Adrenal gland (tissue), 12 donors: ENCODE results near the gene TRAPPC14. TPM values are rescaled to one million over a fixed set of nuclear protein-coding genes. Genes with fewer than 3 reads are reported as not detected.

Experiments used
- DNase-seq, 7 donors: peaks; one replicate each; pipeline ENCODE4 v3.0.0-alpha.2; 2019 to 2020
- H3K27ac ChIP-seq, 5 donors: fragments of 200-600 bp; sonication (generic) in 4 of 5; 1 replicate in 3 of 5; 2 replicates in 2 of 5; pipeline versions ENCODE4 v1.5.1 to v1.8.0; 2016 to 2020; ENCODE audit warnings: mild to moderate bottlenecking in 1 of 5
- H3K27me3 ChIP-seq: fragments of 200-600 bp; 2 replicates; pipeline ENCODE4 v1.8.0; 2021
- H3K36me3 ChIP-seq, 2 donors: fragments of 200-600 bp; replicated peaks in 1 of 2; 1 replicate in 1 of 2; 2 replicates in 1 of 2; pipeline versions ENCODE4 v1.5.1 to v1.8.0; 2018 to 2022
- H3K4me1 ChIP-seq, 2 donors: fragments of 200-600 bp; replicated peaks in 1 of 2; 1 replicate in 1 of 2; 2 replicates in 1 of 2; pipeline versions ENCODE4 v1.5.1 to v1.8.0; 2018 to 2021
- H3K4me3 ChIP-seq, 4 donors: fragments of 200-600 bp; sonication (generic) in 3 of 4; one replicate each; pipeline ENCODE4 v1.5.1; 2016 to 2018
- H3K9me3 ChIP-seq, 3 donors: fragments of 200-600 bp; sonication (generic) in 1 of 3; replicated peaks in 1 of 3; 1 replicate in 2 of 3; 2 replicates in 1 of 3; pipeline versions ENCODE4 v1.5.1 to v1.8.0; 2016 to 2021
- CTCF ChIP-seq, 6 experiments: fragments of 450-650 bp in 4 of 6; fragments of 200-600 bp in 2 of 6; sonication (generic) in 1 of 6; IDR thresholded peaks; 1 replicate in 5 of 6; 2 replicates in 1 of 6; pipeline versions ENCODE4 v1.5.1 to v1.8.0; 2016 to 2021; ENCODE audit warnings: antibody characterized with exemption in 6 of 6, mild to moderate bottlenecking in 2 of 6, moderate library complexity in 1 of 6
- POLR2A ChIP-seq, 2 donors: fragments of 450-650 bp; IDR thresholded peaks; one replicate each; pipeline ENCODE4 v1.6.1; 2017; ENCODE audit warnings: antibody characterized with exemption in 2 of 2, mild to moderate bottlenecking in 2 of 2, moderate library complexity in 1 of 2
- WGBS, 4 donors: extraction: QIAGEN DNeasy Blood & Tissue Kit in 2 of 4; methylation state at CpG; one replicate each; pipeline versions ENCODE4 v1.1.5 to v1.1.7; 2013 to 2017; 5-methylcytosine and 5-hydroxymethylcytosine counted together
- intact Hi-C, 2 donors: fragments of 100-400 bp; cut with DNase I; formaldehyde crosslinking; loops; one replicate each; pipeline versions ENCODE4 v1.14.1 to v1.15.0; 2022 to 2023
- polyA plus RNA-seq, 3 donors: library from polyadenylated mRNA; stranded (reverse); fragments of 200-250 nt in 2 of 3; fragments of 350-450 nt in 1 of 3; fragmentation: Illumina TruSeq in 1 of 3; extraction: RNeasy Lipid Tissue Mini Kit (QIAGEN cat#74804) in 1 of 3; gene quantifications; one replicate each; pipeline ENCODE4 v1.2.3, GENCODE V29; 2013 to 2014
- total RNA-seq, 9 donors: library from RNA; depleted of rRNA in 4 of 9; stranded (reverse); fragments of >200 nt in 4 of 9; fragments of 120-200 nt in 1 of 9; fragmentation: NEBNext Ultra II Directional in 1 of 9; extraction: Animal tissue kit (Norgen Biotek cat#: 25700) in 1 of 9; gene quantifications; one replicate each; pipeline versions ENCODE4 v1.1.0 to v1.2.4, GENCODE V29; 2013 to 2023
- donor health status: healthy with polysubstance abuse.
- donor health status: Bipolar disorder and iron deficiency.
- donor health status: DM: yes; HTN: yes; CAD: no.
- donor health status: DM: no; HTN: no; CAD: no.
- donor health status: DM: no; HTN: no; CAD: no.
- donor health status: DM: yes; HTN: yes; CAD: no.

Gene TRAPPC14
- total and polyA plus RNA-seq, 12 donors, result 4.3 to 57.7 (median 17.5) TPM

- Histone ChIP-seq H3K36me3 (no peaks in the 10 kb centered on the region), H3K9me3 (no peaks in the 10 kb centered on the region), H3K27ac (peak overlapping the region in 4 of 5 donors; percentile 60 to 94 (median 78)), H3K4me1 (peaks cover 12 to 16% of the 10 kb centered on the region in 2 donors), H3K4me3 (peak overlapping the region; percentile 16 to 76 (median 54)), H3K27me3 (no peaks in the 10 kb centered on the region)
- intact Hi-C loops, result no loop called here
- TF ChIP-seq CTCF (IDR thresholded peaks at IDR 0.05) (no peak), POLR2A (IDR thresholded peaks at IDR 0.05) (no peak)
- peak; percentile 63 to 82 (median 72) for DNase-seq
- WGBS, 4 donors, result 20 to 43% (median 31%) methylated on average over 8 to 19 of the region's 19 CpGs
These were observed 38.4 kb downstream of the TRAPPC14 start for GRCh38 chr7:100119970-100120732.

- DNase-seq, result peak; percentile 95 to 98 (median 97)
- Histone ChIP-seq H3K4me3 (peak within 1 kb of the TSS; percentile 50 to 89 (median 66)), H3K36me3 (no peaks in the 10 kb centered on the region), H3K27ac (peak within 1 kb of the TSS; percentile 60 to 94 (median 73)), H3K9me3 (no peaks in the 10 kb centered on the region), H3K27me3 (no peaks in the 10 kb centered on the region), H3K4me1 (peaks cover 12 to 16% of the 10 kb centered on the region in 2 donors)
- WGBS, 4 donors, result 0 to 1% (median 0%) methylated on average over 15 to 49 of the region's 49 CpGs
- intact Hi-C loops, result no loop called here
- TF ChIP-seq CTCF (IDR thresholded peaks at IDR 0.05) (peak in 2 of 6 experiments; percentile 10 to 13), POLR2A (IDR thresholded peaks at IDR 0.05) (peak; percentile 52 to 77)
These were observed 39.2 kb downstream of the TRAPPC14 start, which contains the start of the genes CNPY4 and TAF6 for GRCh38 chr7:100119072-100119969. Gene CNPY4 (plus strand): TSS chr7:100119634. CDS start chr7:100119745, 111 bp downstream. Gene TAF6 (minus strand): TSS chr7:100119358. CDS start chr7:100114209, 5,149 bp downstream.

GRCh38 chr7:100118388-100119071 is 40.0 kb downstream of the TRAPPC14 start:
- WGBS, 4 donors, result 21 to 24% (median 22%) methylated on average over 14 to 18 of the region's 18 CpGs
- no peaks in the 10 kb centered on the region for H3K9me3 ChIP-seq
- H3K36me3 ChIP-seq, result peaks cover 0 to 5% of the 10 kb centered on the region in 2 donors
- H3K27ac ChIP-seq, result peak overlapping the region in 1 of 5 donors; percentile 85
- peaks cover 12 to 16% of the 10 kb centered on the region in 2 donors for H3K4me1 ChIP-seq
- peak overlapping the region in 3 of 4 donors; percentile 57 to 89 (median 76) for H3K4me3 ChIP-seq
- no peak for TF ChIP-seq CTCF (IDR thresholded peaks at IDR 0.05)
- no peak for TF ChIP-seq POLR2A (IDR thresholded peaks at IDR 0.05)
- no peak for DNase-seq
- intact Hi-C loops, result no loop called here
- H3K27me3 ChIP-seq, result no peaks in the 10 kb centered on the region
